T1000 (cell line): ENCODE measurements around the gene TGM6.

Experiments used
- DNase-seq: peaks from one replicate; lab custom pipeline; 2025; ENCODE audit warnings: mixed read lengths; lab: John Stamatoyannopoulos, UW

The TGM6 gene

DNA sequence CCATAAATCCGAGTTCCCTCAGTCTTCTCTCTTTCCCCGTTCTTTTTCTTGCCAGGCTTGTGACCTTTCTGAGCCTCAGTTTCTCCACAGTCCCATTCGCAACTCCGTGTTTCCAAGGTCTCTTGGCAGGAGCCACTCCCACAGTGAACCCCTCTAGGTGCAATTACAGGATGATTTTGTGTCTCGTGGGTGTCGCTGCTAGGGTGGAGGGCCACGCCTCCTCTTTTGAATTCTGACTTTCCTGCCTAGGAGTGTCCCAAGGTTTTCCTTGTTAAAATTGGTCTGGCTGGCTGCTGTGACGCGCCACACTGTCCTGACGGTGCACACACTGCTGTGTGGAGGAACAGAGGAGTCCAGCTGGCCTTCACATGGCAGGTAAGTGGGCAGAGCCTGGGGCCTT, at the start of gene TGM6:
TGM6 (plus strand) TSS at position 301 of the 400 bp plus-strand sequence; CDS start at position 369, 68 bp downstream.
- DNase-seq = no peak

DNA sequence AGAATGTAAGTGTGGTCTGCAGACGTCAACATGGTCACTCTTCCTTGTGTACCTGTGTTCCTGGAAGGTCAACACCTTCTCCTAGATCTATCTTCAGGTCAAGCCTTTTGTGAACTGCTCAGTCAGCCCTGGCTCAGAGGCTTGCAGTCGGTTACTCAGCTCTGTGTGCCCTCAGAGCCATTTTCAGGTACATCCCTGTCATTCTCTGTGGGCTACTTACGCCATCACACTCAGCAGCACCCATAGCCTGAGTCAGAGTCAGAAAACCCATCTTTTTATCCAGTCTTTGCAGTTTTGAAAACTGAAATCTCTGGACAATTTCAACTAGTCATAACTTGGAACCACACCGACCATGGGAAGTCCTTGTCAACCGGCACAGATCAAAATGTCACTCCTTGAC, 49.6 kb upstream of the TGM6 start:
- no peak for DNase-seq

DNA sequence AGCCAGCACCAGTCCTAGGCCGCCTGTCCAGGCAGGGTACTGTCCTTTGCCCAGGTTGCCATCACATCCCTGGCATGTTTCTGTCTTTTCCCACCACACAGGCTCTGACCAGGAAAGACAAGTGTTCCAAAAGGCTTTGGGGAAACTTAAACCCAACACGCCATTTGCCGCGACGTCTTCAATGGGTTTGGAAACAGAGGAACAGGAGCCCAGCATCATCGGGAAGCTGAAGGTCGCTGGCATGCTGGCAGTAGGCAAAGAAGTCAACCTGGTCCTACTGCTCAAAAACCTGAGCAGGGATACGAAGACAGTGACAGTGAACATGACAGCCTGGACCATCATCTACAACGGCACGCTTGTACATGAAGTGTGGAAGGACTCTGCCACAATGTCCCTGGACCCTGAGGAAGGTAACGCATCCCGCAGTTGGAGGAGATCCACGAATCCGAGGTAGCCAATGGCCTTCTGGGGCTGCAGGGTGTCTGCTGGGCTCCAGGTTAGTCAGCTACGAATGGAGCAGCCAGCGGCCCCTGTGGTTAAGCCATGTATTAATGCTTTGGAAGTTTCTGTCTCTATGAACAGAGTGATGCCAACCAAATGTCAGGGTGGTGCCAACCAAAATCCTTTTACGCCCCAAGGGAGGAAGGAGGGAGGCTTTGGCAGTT, 48.7 kb upstream of the TGM6 start:
- no peak for DNase-seq

DNA sequence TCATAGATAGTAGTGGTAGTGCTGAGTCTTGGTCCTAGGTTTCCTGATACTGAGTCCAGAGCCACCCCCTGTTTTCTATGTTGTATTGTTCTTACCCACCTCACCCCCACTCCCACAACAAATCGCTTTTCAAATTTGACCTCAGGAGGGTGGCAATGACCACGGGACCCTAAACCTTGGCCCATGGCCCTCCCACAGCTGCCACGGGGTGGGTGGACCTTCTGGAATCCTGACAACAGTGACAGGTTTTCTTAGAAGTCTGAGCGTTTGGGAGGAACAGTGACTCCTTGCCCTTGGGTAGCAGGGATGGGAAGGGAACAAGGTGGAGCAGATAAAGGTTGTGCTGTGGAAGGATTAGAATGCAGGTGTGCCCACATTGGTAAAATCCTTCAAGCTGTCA, 48.0 kb upstream of the TGM6 start:
- no peak for DNase-seq

DNA sequence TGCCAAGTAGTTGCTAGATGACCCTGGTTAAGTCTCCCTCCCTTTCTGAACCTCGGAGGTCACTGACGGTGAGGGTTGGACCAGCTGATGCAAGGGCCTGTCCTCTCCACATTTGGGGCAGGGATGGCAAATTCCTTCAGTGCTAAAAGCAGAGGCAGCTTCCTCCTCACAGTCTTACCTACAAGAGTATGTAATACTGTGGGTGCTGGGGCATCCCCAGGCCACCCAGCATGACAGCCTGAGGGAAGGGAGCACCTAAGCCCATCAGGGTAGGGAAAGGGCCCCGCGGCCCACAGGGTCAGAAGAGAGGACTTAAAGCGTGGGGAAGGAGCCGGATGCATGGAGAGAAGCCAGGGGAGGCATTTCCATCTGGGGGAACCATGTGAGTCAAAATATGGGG, 46.9 kb upstream of the TGM6 start:
- DNase-seq = no peak

DNA sequence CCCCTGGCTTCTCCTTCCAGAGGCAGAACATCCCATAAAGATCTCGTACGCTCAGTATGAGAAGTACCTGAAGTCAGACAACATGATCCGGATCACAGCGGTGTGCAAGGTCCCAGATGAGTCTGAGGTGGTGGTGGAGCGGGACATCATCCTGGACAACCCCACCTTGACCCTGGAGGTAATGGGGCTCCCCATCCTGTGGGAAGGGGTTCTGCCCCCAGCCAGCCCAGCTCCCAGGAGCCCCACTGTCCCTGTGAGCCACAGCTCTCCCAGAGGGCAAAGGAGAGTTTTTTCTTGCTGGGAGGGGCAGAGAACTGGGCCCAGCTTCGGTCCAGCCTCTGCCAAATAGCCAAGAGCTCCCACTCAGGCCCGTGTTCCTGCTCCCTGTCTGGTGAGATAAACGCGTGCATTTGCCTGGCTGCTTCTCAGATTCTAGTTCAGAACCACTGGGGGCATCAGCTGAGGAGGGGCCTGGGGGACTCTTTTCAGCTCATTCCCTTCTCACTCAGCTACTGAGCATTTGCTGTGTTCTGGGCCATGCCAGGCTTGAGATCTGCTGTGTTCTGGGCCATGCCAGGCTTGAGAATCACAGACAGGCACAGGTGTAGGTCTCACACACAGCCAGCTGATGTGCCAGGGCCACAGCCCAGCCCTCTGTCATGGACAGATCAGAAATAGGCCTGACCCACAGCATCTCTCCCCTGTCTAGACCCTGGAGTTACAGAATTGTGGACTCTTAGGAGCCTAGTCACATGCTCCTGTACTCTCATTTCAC, 45.4 kb upstream of the TGM6 start:
- no peak for DNase-seq

DNA sequence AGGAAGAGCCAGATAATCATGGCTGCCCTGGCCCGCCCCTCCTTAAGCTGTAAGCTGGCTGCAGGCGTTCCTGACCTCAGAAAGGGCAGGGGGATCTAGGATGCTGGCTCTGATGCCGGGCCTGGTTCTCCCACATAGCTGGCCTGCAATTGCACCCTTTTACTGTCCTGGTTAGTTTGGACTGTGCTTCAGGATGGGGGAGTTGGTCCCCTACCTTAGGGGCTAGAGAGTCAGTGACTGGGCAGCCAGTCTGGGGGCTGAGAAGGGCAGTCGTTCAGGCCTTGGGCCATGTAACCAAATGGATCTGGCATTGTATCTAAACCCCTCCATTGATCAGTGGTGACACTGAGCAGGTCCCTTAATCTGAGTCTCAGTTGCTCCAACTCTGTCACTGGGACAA, 44.2 kb upstream of the TGM6 start:
- no peak for DNase-seq

DNA sequence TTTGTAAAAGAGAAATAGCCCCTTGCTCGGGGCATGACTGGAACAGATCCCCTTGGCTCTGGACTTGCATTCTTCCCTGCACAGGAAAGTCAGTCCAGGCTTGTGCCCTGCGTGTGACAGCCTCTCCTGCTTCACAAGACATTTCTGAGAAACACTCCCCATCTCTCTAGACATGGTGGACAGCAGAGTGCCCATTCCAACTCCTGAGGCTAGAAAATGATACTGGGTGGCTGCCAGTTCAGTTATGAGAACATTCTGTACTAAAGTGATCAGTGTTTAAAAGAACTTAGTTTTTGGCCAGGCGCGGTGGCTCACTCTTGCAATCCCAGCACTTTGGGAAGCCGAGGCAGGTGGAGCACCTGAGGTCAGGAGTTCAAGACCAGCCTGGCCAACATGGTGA, 43.6 kb upstream of the TGM6 start:
- DNase-seq = no peak

DNA sequence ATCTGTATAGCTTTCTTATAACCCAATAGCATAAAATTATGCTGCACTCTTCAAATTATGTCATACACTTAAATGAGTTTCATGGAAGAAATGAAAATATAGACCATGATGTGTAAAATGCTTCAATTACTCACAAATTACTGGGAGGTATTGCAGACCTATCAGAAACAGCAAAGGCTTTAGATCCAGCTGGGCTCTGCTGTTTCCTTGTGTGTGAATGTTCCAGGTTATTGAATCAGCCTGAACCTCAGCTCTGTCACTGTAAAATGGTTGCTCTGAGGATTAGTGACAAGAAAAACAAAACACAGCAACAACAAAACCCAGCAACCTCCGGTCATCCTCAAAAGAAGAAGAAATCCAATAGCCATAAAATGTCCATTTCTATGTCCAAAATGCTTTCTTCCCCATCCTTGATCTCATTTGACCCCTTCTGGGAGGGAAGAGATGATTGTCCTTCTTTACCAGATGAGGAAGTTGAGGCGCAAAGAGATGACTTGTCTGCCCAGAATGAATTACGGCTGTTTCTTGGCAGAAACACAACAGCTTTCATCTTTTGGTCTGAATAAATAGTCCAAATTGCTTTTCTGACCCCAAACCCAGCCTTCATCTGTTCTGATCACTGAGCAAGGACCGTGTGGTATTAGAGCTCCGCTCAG, 42.2 kb upstream of the TGM6 start:
- no peak for DNase-seq

DNA sequence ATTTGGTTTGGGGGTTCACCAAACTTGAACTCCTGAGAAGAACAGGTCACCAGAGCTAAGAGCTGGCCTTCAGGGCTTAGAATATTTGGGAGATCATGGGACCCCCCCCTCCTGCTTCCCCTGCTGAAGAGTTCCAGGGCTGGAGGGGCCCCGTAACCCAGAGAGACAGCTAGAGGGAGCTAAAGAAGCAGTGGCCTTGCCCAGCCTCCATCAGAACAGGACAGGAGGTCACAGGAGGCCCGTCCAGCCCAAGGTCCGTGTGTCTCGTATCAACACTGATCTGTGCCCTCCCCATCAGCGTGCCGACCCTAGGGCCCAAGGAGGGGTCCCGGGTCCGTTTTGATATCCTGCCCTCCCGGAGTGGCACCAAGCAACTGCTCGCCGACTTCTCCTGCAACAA, 40.6 kb upstream of the TGM6 start:
- no peak for DNase-seq

DNA sequence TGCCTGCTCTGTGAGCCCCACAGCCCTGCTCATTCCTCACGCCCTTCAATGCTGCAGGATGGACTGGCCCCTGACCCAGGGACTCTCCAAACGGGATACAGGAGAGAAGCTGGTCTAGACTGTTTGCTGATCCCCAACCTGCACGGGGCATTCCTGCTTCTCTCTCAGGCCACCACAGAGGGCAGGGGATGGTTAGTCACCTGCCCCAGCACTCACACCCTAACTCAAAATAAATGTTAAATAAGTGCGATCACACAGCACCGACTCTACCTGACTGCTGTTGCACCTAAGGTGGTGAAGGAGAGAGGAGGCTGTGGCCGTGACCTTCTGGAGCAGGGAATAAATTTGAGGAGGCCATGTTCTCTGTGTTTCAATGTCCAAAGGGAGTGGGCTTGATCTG, 39.9 kb upstream of the TGM6 start:
- no peak for DNase-seq

DNA sequence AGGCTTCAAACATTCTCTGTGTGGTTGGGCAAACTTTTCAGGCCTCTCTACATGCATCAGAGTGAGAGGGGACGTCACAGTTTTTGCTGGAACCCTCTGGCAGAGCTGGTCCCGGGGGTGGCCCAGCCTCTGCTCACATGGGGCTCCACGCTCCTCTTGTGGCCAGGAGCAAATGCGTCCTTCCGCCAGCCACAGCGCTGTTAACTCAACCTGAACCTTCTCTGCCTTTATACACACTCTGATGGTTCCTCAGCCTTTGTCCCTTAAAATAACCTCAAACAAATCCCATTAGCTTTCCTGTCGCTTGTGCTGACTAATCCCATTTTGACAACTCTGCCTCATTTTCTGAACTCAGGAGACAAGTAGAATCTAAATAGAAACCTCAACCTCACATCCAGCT, 39.4 kb upstream of the TGM6 start:
- no peak for DNase-seq

DNA sequence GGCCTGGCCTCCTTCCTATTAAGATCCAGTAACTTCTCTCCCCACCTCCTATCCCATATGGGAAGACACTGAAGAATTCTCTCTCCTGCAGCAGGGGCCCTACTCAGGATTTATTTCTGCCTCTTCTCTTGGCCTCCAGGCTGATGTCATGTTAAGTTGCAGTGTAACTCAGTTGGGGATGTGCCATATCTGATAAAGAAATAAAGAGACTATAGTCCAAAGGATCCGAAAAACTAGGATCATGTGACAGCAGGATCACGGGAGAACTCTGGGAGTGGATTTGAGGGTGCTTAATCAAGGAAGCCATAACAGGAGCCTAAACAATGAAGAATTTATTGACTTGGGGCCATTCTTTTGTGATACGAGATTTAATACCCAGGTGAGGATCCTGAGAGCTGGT, 38.5 kb upstream of the TGM6 start:
- no peak for DNase-seq

DNA sequence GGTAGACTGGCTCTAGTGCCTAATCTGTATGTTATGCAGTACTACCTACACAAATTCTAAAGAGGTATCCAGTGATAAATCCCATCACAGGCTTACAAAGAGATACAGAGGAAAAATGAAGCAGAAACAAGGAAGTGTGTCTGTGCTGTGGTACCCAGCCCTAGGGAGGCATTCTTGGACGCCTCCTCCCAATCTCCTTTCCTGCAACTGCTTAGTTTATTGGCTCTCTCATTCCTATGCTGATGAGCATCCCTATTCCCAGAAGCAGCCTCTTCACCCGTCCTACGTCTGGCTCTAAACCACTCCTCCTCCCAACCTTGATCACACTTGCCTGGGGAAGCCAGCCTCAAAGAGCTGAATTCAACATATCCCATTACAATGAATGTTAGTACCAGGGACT, 34.5 kb upstream of the TGM6 start:
- DNase-seq = no peak

DNA sequence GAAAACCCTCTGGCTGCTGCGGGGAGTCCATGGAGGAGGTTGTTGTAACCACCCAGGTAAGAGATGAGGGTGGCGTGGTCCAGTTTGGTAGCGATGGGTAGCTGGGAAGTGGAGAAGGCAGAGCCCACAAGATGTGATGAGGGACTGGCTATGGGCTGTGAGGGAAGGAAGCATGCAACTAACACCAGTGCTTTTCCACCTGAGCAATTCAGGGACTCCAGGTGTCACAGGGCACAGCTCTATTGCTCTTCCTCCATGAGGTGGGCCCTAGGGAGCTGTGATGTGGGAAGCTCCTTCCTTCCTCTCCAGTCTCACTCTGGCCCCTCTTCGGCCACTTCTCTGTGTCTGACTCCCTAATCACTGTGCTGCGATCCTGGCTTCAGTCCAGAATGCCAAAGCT, 32.4 kb upstream of the TGM6 start:
- DNase-seq = no peak

DNA sequence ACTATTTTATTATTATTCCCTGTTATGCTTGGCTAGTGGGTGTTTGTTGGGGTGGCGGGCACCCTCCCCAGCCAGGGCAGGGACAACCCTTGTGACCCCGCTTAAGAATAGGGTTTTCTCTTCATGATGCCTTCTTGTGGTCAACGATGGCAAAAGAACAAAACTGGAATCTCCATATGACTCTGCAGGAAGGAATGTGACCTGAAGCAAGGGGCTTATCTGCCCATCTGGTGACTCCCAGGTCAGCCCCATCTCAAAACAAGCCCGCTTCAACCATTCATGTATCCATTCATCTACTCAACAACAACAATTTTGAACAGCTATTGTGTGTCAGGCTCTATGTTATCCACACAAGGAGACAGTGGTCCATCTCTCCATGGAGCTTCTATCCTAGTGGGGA, 30.9 kb upstream of the TGM6 start:
- DNase-seq = no peak

DNA sequence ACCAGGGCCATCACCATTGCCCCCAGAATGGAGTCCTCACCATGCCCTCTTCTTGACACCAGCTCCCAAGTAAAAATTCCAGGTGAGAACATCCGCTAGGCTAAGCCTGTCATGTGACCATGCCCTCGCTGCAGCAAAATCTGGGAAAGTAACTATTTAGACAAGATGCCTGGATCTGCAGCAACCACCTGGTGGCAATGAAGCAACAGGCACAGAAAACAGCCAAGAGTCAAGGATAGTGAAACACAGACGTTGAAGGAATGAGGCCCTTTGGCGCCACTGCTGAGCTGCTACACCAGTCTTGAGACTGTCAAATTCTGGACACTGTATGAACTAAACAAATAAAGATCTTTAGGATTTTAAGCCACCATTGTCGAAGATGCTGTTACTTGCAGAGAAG, 30.1 kb upstream of the TGM6 start:
- DNase-seq = no peak

DNA sequence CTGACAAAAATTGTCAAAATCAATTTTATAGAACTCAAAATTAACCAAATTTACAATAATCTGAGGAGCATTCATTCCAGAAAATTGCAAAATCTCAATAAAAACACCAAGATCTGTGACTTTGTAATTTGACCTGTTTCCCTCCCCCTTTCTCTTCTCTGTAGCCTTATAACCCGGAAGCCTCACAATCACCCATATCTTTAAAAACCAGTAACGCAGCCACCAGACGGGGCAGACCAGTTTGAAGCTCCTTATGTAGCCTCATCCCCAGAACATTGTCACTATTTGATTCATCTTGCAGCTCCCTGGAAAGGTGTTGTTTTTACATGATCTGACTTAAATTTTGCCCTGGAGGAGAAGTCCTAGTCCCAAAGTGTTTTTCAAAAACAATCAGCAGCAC, 27.5 kb upstream of the TGM6 start:
- DNase-seq = no peak

DNA sequence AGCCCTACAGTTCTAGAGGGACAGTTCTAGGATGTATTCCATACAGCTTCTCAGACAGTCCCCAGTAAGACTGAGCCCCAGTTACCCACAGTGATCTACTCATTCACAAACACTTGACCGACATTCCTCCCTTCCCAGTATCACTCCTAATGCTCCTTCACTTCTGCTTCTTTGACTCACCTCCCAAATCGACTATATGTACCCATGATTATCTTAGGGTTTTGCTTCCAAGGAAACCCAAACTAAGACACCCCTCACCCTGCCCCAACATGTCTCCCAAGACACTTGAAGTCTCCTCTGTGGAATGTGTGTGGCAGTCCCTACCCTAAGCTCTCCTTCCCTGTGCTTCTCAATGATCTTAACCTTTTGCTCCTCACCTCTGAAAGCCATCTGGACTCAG, 23.6 kb upstream of the TGM6 start:
- no peak for DNase-seq

DNA sequence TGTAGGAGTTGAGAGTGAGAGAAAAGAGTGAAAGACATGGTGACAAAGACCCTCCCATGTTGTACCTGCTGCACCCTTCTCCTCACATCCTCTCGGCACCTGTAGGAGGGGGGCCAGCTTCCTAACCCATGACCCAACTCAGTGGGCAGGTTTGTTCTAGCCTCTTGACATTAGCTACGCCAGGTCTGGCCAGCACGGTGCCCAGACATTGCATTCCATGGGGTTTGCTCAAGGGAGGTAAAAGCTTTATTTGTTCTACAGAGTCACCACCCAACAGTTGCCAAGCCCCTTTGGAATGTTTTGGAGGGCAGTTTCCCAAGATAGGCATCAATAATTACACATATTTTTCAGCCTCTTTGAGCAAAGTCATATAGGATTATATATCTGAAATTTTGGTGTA, 22.7 kb upstream of the TGM6 start:
- no peak for DNase-seq

DNA sequence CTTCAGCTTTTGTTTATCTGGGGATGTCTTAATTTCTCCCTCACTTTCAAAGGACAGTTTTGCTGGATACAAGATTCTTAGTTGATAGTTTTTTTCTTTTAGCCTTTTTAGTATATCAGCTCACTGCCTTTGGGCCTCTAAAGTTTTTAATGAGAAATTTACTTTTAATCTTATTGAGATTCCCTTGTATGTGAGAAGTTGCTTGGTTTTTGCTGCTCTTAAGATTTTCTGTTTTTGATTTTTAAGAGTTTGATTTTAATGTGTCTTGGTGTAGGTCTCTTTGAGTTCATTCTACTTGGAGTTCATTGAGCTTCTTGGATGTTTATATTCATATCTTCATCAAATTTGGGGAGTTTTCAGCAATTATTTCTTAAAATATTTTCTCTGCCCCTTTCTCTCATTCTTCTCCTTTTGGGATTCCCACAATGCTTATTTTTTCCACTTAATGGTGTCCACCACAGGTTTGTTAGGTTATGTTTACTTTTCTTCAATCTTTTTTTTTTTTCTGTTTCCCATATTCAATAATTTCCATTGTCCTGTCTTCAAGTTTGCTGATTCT, 19.6 kb upstream of the TGM6 start:
- DNase-seq = no peak

DNA sequence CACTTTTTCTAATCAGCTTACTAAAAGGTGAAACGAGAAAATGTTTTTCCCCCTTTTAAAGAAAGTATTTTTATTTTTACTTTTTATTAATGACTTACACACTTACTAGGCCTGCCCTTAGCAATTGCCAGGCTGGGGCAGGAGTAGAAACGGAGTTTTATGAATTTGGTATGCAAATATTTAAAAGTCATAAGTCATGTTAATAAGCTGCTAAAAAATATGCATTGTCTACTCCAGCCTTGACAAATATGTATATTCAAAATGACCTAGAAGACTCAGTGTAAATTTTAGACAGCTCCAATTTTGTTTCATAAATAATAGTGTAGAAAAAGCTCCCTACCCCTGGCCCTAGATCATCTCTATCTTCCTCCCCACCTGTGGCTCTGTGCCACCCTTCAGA, 17.5 kb upstream of the TGM6 start:
- no peak for DNase-seq

DNA sequence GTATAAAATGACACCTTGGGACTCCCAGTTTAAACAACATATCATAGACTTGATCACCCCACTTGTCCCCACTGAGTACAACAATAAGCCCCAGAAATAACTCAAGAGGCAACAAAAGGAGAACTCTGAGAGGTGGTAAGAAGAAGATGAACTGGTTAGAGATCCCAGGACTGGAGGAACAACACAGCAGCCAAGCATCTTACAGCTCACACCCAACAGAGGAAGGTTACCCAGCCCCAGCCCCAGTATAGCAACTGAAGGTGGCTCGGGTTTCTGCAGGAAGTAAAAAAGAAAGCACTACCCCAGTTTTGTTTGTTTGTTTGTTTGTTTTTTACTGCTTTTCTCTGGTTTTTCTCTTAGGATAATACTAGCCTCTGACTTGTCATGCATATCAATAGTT, 17.1 kb upstream of the TGM6 start:
- no peak for DNase-seq
